OCI-LY3 (cell line): ENCODE data around the gene BBS7.

Experiments
- EZH2phosphoT487 ChIP-seq: fragments of 200-600 bp; shearing (Covaris generic); IDR thresholded peaks from 2 replicates; pipeline ENCODE4 v1.6.1; 2018; ENCODE audit warnings: antibody characterized with exemption, mixed run types, low read depth
- TF ChIP-seq, protein P1 (sequence below): fragments of 200-600, 300-600 bp; sonication (generic); IDR thresholded peaks from 2 replicates; pipeline ENCODE4 v1.5.1; 2014; ENCODE audit warnings: antibody characterized with exemption, low read length, low read depth

DNA sequence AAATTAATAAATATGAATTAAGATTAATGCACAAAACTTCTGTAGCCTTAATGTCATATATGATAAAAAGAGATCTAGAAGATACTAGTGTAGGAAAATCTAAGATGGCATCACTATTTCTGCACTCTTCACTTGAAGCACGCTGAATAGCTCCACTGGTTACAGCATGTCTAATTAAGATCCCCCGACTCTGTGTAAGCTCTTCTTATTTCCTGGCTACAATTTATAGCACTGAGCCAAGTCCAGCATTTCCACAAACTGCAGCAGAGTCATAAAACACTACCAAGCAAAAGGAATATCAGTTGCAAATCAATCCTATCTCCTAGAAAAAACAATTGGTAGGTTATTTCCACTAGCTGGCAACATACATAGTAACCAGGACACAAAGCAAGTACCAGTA, 45.3 kb downstream of the BBS7 start:
- TF ChIP-seq, protein P1, sequence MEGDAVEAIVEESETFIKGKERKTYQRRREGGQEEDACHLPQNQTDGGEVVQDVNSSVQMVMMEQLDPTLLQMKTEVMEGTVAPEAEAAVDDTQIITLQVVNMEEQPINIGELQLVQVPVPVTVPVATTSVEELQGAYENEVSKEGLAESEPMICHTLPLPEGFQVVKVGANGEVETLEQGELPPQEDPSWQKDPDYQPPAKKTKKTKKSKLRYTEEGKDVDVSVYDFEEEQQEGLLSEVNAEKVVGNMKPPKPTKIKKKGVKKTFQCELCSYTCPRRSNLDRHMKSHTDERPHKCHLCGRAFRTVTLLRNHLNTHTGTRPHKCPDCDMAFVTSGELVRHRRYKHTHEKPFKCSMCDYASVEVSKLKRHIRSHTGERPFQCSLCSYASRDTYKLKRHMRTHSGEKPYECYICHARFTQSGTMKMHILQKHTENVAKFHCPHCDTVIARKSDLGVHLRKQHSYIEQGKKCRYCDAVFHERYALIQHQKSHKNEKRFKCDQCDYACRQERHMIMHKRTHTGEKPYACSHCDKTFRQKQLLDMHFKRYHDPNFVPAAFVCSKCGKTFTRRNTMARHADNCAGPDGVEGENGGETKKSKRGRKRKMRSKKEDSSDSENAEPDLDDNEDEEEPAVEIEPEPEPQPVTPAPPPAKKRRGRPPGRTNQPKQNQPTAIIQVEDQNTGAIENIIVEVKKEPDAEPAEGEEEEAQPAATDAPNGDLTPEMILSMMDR: no peak
- TF ChIP-seq EZH2phosphoT487: no peak
